ENCODE data around the gene EP400.

Gene EP400

GRCh38 chr12:132051718-132052117 lies 102.0 kb downstream of the EP400 start:
- peak in 2 of 4 experiments; percentile 8 to 36 for DNase-seq

GRCh38 chr12:132052196-132052932 lies 102.6 kb downstream of the EP400 start:
- no peak for DNase-seq

GRCh38 chr12:132053338-132054330 lies 103.9 kb downstream of the EP400 start:
- DNase-seq, result no peak

GRCh38 chr12:132054983-132055382 lies 105.2 kb downstream of the EP400 start:
- DNase-seq, result no peak

- DNase-seq, result no peak
Observed at GRCh38 chr12:132055535-132056096, 105.9 kb downstream of the EP400 start.

GRCh38 chr12:132056320-132056719 lies 106.6 kb downstream of the EP400 start:
- no peak for DNase-seq

GRCh38 chr12:132056951-132057350 lies 107.2 kb downstream of the EP400 start:
- no peak for DNase-seq

GRCh38 chr12:132057691-132058090 lies 107.9 kb downstream of the EP400 start:
- DNase-seq, result no peak

GRCh38 chr12:132061197-132061596 lies 111.5 kb downstream of the EP400 start:
- no peak for DNase-seq

GRCh38 chr12:132061641-132062430 lies 112.1 kb downstream of the EP400 start:
- no peak for DNase-seq

GRCh38 chr12:132062481-132062880 lies 112.7 kb downstream of the EP400 start:
- DNase-seq, result no peak

GRCh38 chr12:132063491-132063890 lies 113.7 kb downstream of the EP400 start:
- no peak for DNase-seq

GRCh38 chr12:132064631-132065030 lies 114.9 kb downstream of the EP400 start:
- DNase-seq, result no peak

- no peak for DNase-seq
Observed at GRCh38 chr12:132065203-132065602, 115.5 kb downstream of the EP400 start.

GRCh38 chr12:132065609-132066344 lies 116.0 kb downstream of the EP400 start:
- no peak for DNase-seq

- DNase-seq, result peak; percentile 39 to 63 (median 57)
Observed at GRCh38 chr12:132066345-132066685, 116.6 kb downstream of the EP400 start.

GRCh38 chr12:132066749-132067148 lies 117.0 kb downstream of the EP400 start:
- DNase-seq, result no peak

- no peak for DNase-seq
Observed at GRCh38 chr12:132067182-132067581, 117.4 kb downstream of the EP400 start.

- DNase-seq, result no peak
Observed at GRCh38 chr12:132068250-132068649, 118.5 kb downstream of the EP400 start.

- DNase-seq, result no peak
Observed at GRCh38 chr12:132069336-132069985, 119.7 kb downstream of the EP400 start.

- DNase-seq, result no peak
Observed at GRCh38 chr12:132070298-132070697, 120.6 kb downstream of the EP400 start.
